Vagina (tissue), 2 donors: ENCODE measurements around the gene SLC25A21.

Source experiments
- CTCF ChIP-seq, 3 experiments: fragments of 450-650 bp in 2 of 3; fragments of 200-600 bp in 1 of 3; sonication (generic) in 1 of 3; IDR thresholded peaks; one replicate each; pipeline ENCODE4 v1.5.1; 2017 to 2019; ENCODE audit warnings: antibody characterized with exemption in 3 of 3, mild to moderate bottlenecking in 2 of 3, moderate library complexity in 2 of 3
- POLR2A ChIP-seq, 2 donors: fragments of 450-650 bp; IDR thresholded peaks; one replicate each; pipeline ENCODE4 v1.6.1; 2017; ENCODE audit warnings: antibody characterized with exemption in 2 of 2, mild to moderate bottlenecking in 2 of 2, moderate library complexity in 2 of 2
- POLR2AphosphoS5 ChIP-seq, 2 donors: sonication (generic); formaldehyde crosslinking; IDR thresholded peaks; one replicate each; pipeline ENCODE4 v1.9.0; 2017; ENCODE audit warnings: antibody characterized with exemption in 2 of 2, mild to moderate bottlenecking in 2 of 2, low read depth in 1 of 2; ENCODE audit not compliant: insufficient read depth in 1 of 2

DNA sequence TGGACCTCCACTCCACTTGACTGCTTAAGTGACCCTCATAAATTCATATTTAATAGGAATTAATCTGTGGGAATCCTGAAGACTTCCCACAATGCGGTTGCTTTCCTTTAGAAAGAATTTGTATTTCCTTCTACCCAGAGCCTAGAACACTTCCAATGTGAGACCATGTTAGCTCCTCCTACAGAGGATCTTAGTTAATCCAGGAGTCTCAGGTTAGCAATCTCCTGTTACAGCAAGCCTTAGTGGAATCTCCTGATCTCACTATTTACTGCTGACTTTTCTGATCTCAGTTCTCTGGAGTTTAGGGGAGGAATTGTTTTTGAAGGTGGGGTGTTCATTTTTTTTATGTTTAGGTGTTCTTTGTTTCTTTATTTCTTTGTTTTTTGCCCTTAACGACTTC, 186.0 kb downstream of the SLC25A21 start:
- no peak for TF ChIP-seq CTCF (IDR thresholded peaks at IDR 0.05)
- no peak for TF ChIP-seq POLR2A (IDR thresholded peaks at IDR 0.05)
- no peak for TF ChIP-seq POLR2AphosphoS5 (IDR thresholded peaks at IDR 0.05; ENCODE audit: insufficient read depth in 1 of 2, low read depth in 1 of 2)
